GM23338 (cell line): ENCODE results near the gene SHISAL1. TPM values are rescaled to one million over a fixed set of nuclear protein-coding genes. Genes with fewer than 3 reads are reported as not detected.
A peak's percentile ranks its signal among the peaks of the same experiment; 100 is the strongest.

ENCODE experiments used
- ATAC-seq: fragments of 200-7000 bp; cut with Tn5 transposase; 3 replicates; pipeline ENCODE4 v1.9.1; 2020
- DNase-seq: peaks from one replicate; pipeline ENCODE4 v3.0.0-alpha.2; 2015; ENCODE audit warnings: low spot score
- H2AFZ ChIP-seq: fragments of 200-600 bp; sonication (generic); 2 replicates; pipeline ENCODE4 v1.8.0; 2016; ENCODE audit warnings: antibody characterized with exemption, mild to moderate bottlenecking, moderate library complexity
- H3F3A ChIP-seq: fragments of 200-600 bp; sonication (generic); replicated peaks from 2 replicates; pipeline ENCODE4 v1.8.0; 2017; ENCODE audit warnings: antibody characterized with exemption, mixed run types, low read depth
- H3K27ac ChIP-seq: fragments of 200-600 bp; sonication (generic); 2 replicates; pipeline ENCODE4 v1.6.1; 2016; ENCODE audit warnings: low read depth
- H3K27me3 ChIP-seq: fragments of 200-600 bp; sonication (generic); 2 replicates; pipeline ENCODE4 v1.8.0; 2016; ENCODE audit warnings: mild to moderate bottlenecking, mixed run types, moderate library complexity; ENCODE audit not compliant: insufficient read depth
- H3K36me3 ChIP-seq: fragments of 200-600 bp; sonication (generic); 2 replicates; pipeline ENCODE4 v1.8.0; 2016; ENCODE audit warnings: mild to moderate bottlenecking; ENCODE audit not compliant: insufficient read depth
- H3K4me1 ChIP-seq: fragments of 200-600 bp; sonication (generic); 2 replicates; pipeline ENCODE4 v1.8.0; 2016; ENCODE audit warnings: mild to moderate bottlenecking, moderate library complexity; ENCODE audit not compliant: insufficient read depth
- H3K4me2 ChIP-seq: fragments of 200-600 bp; sonication (generic); 2 replicates; pipeline ENCODE4 v1.7.1; 2017; ENCODE audit warnings: mixed run types
- H3K4me3 ChIP-seq: fragments of 200-600 bp; sonication (generic); 2 replicates; pipeline ENCODE4 v1.6.1; 2016; ENCODE audit warnings: mixed run types
- H3K79me2 ChIP-seq: fragments of 200-600 bp; sonication (generic); replicated peaks from 2 replicates; pipeline ENCODE4 v1.8.0; 2017; ENCODE audit warnings: mild to moderate bottlenecking; ENCODE audit not compliant: insufficient read depth
- H3K9me2 ChIP-seq: fragments of 200-600 bp; sonication (generic); 2 replicates; pipeline ENCODE4 v1.8.0; 2017; ENCODE audit not compliant: insufficient read depth
- H4K20me1 ChIP-seq: fragments of 200-600 bp; sonication (generic); replicated peaks from 2 replicates; pipeline ENCODE4 v1.8.0; 2017; ENCODE audit warnings: mild to moderate bottlenecking; ENCODE audit not compliant: insufficient read depth
- H3K27ac Mint-ChIP-seq: 2 replicates; pipeline ENCODE4 v1.8.0; 2020; ENCODE audit warnings: inconsistent platforms, mild to moderate bottlenecking, moderate library complexity, mixed read lengths
- H3K27me3 Mint-ChIP-seq: 3 replicates; pipeline ENCODE4 v1.8.0; 2022; ENCODE audit warnings: low read depth, mild to moderate bottlenecking, moderate library complexity, mixed read lengths, inconsistent platforms; ENCODE audit not compliant: insufficient read depth, poor library complexity
- H3K36me3 Mint-ChIP-seq: 3 replicates; pipeline ENCODE4 v1.8.0; 2021; ENCODE audit warnings: low read depth, mild to moderate bottlenecking, inconsistent platforms, moderate library complexity, mixed read lengths
- H3K4me1 Mint-ChIP-seq: 3 replicates; pipeline ENCODE4 v1.8.0; 2020; ENCODE audit warnings: mild to moderate bottlenecking, inconsistent platforms, mixed read lengths
- H3K4me3 Mint-ChIP-seq: 3 replicates; pipeline ENCODE4 v1.8.0; 2021; ENCODE audit warnings: moderate library complexity, mild to moderate bottlenecking, inconsistent platforms, mixed read lengths
- H3K9me3 Mint-ChIP-seq: 3 replicates; pipeline ENCODE4 v1.8.0; 2020; ENCODE audit warnings: moderate library complexity, mild to moderate bottlenecking, inconsistent platforms, mixed read lengths
- EZH2 ChIP-seq: fragments of 200-600 bp; sonication (generic); IDR thresholded peaks from one replicate; pipeline ENCODE4 v1.8.0; 2017; ENCODE audit warnings: antibody characterized with exemption, mild to moderate bottlenecking, low read depth; ENCODE audit not compliant: unreplicated experiment
- JUNB ChIP-seq: IDR thresholded peaks from one replicate; pipeline ENCODE4 v1.6.1; 2016; ENCODE audit warnings: antibody characterized with exemption; ENCODE audit not compliant: unreplicated experiment
- NANOG ChIP-seq: IDR thresholded peaks from 2 replicates; pipeline ENCODE4 v1.6.1; 2016; ENCODE audit warnings: antibody characterized with exemption, borderline replicate concordance
- POLR2AphosphoS5 ChIP-seq: IDR thresholded peaks from 2 replicates; pipeline ENCODE4 v1.6.1; 2016; ENCODE audit warnings: antibody characterized with exemption, low read depth
- STAT1 ChIP-seq: IDR thresholded peaks from one replicate; pipeline ENCODE4 v1.6.1; 2016; ENCODE audit warnings: antibody characterized with exemption; ENCODE audit not compliant: unreplicated experiment
- polyA plus RNA-seq: library from polyadenylated mRNA; unstranded; fragments of >200 nt; fragmentation: Nextera tagmentation; extraction: Ambion mirVana; gene quantifications from 2 replicates; pipeline ENCODE4 v1.2.1, GENCODE V29; 2016
- total RNA-seq: library from RNA; depleted of rRNA; stranded (reverse); fragments of >200 nt; shearing (Covaris generic); gene quantifications from 2 replicates; pipeline ENCODE4 v1.2.3, GENCODE V29; 2014
- TF ChIP-seq, protein P1 (sequence below): fragments of 250-450 bp; sonication (Bioruptor Pico); IDR thresholded peaks from 2 replicates; pipeline ENCODE4 v1.5.0; 2020; ENCODE audit warnings: mild to moderate bottlenecking, moderate library complexity
- TF ChIP-seq, protein P2 (sequence below): IDR thresholded peaks from 2 replicates; pipeline ENCODE4 v1.6.1; 2016; ENCODE audit warnings: antibody characterized with exemption

SHISAL1 gene
- total and polyA plus RNA-seq, 2 experiments from 2014 or later = 0.71 to 3.4 TPM

DNA sequence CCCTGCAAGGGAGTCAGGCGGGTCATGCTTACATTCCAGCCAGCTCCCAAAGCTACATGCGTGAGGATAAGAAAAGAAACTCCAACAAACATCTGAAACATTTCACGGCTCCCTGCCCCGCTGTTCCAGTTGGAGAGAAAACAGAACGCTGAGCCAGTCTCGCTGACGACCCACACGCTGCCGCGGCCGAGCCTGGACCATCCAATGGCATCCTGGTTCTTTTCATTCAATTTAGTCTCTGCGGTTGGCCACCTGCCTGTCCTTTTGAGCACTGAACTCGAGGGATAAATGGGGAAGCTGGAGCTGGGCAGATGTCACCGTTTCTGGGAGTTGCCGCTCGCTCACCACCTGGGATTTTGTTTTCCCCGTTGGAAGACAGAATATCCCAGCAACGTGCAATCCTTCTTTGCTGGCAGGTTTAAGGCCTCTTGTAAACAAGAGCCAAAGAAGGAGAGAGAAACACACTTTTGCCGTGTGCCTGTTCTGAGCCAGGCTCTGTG lies 45.3 kb upstream of the SHISAL1 start:
- no peaks in the 10 kb centered on the region for H3K79me2 ChIP-seq
- no peaks in the 10 kb centered on the region for H3K27me3 ChIP-seq
- Mint-ChIP-seq H3K36me3 (no peaks in the 10 kb centered on the region), H3K4me3 (no peak overlapping the region), H3K9me3 (no peaks in the 10 kb centered on the region), H3K27ac (no peak overlapping the region), H3K27me3 (peaks cover 12% of the 10 kb centered on the region), H3K4me1 (peaks cover 20% of the 10 kb centered on the region)
- no peak for DNase-seq
- H3K4me3 ChIP-seq = no peak overlapping the region
- H3K36me3 ChIP-seq = no peaks in the 10 kb centered on the region
- TF ChIP-seq POLR2AphosphoS5 (no peak), EZH2 (no peak), STAT1 (no peak), JUNB (no peak), NANOG (no peak)
- TF ChIP-seq, protein P1, sequence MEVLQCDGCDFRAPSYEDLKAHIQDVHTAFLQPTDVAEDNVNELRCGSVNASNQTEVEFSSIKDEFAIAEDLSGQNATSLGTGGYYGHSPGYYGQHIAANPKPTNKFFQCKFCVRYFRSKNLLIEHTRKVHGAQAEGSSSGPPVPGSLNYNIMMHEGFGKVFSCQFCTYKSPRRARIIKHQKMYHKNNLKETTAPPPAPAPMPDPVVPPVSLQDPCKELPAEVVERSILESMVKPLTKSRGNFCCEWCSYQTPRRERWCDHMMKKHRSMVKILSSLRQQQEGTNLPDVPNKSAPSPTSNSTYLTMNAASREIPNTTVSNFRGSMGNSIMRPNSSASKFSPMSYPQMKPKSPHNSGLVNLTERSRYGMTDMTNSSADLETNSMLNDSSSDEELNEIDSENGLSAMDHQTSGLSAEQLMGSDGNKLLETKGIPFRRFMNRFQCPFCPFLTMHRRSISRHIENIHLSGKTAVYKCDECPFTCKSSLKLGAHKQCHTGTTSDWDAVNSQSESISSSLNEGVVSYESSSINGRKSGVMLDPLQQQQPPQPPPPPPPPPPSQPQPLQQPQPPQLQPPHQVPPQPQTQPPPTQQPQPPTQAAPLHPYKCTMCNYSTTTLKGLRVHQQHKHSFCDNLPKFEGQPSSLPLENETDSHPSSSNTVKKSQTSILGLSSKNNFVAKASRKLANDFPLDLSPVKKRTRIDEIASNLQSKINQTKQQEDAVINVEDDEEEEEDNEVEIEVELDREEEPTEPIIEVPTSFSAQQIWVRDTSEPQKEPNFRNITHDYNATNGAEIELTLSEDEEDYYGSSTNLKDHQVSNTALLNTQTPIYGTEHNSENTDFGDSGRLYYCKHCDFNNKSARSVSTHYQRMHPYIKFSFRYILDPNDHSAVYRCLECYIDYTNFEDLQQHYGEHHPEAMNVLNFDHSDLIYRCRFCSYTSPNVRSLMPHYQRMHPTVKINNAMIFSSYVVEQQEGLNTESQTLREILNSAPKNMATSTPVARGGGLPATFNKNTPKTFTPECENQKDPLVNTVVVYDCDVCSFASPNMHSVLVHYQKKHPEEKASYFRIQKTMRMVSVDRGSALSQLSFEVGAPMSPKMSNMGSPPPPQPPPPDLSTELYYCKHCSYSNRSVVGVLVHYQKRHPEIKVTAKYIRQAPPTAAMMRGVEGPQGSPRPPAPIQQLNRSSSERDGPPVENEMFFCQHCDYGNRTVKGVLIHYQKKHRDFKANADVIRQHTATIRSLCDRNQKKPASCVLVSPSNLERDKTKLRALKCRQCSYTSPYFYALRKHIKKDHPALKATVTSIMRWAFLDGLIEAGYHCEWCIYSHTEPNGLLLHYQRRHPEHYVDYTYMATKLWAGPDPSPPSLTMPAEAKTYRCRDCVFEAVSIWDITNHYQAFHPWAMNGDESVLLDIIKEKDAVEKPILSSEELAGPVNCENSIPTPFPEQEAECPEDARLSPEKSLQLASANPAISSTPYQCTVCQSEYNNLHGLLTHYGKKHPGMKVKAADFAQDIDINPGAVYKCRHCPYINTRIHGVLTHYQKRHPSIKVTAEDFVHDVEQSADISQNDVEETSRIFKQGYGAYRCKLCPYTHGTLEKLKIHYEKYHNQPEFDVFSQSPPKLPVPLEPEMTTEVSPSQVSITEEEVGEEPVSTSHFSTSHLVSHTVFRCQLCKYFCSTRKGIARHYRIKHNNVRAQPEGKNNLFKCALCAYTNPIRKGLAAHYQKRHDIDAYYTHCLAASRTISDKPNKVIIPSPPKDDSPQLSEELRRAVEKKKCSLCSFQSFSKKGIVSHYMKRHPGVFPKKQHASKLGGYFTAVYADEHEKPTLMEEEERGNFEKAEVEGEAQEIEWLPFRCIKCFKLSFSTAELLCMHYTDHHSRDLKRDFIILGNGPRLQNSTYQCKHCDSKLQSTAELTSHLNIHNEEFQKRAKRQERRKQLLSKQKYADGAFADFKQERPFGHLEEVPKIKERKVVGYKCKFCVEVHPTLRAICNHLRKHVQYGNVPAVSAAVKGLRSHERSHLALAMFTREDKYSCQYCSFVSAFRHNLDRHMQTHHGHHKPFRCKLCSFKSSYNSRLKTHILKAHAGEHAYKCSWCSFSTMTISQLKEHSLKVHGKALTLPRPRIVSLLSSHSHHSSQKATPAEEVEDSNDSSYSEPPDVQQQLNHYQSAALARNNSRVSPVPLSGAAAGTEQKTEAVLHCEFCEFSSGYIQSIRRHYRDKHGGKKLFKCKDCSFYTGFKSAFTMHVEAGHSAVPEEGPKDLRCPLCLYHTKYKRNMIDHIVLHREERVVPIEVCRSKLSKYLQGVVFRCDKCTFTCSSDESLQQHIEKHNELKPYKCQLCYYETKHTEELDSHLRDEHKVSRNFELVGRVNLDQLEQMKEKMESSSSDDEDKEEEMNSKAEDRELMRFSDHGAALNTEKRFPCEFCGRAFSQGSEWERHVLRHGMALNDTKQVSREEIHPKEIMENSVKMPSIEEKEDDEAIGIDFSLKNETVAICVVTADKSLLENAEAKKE (CRISPR knock-in tag) = no peak
- TF ChIP-seq, protein P2, sequence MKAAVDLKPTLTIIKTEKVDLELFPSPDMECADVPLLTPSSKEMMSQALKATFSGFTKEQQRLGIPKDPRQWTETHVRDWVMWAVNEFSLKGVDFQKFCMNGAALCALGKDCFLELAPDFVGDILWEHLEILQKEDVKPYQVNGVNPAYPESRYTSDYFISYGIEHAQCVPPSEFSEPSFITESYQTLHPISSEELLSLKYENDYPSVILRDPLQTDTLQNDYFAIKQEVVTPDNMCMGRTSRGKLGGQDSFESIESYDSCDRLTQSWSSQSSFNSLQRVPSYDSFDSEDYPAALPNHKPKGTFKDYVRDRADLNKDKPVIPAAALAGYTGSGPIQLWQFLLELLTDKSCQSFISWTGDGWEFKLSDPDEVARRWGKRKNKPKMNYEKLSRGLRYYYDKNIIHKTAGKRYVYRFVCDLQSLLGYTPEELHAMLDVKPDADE = no peak
- H3K9me2 ChIP-seq = no peaks in the 10 kb centered on the region
- peak; percentile 24 for ATAC-seq
- no peak overlapping the region for H3K27ac ChIP-seq
- H4K20me1 ChIP-seq = no peaks in the 10 kb centered on the region
- peaks cover 9% of the 10 kb centered on the region; the same call in 1 of the 2 replicates for H3K4me1 ChIP-seq
- no peaks in the 10 kb centered on the region for H3F3A ChIP-seq
- H3K4me2 ChIP-seq = no peak overlapping the region
- no peak overlapping the region for H2AFZ ChIP-seq
